ENCODE data around the gene KRTAP6-1. TPM values are rescaled to one million over a fixed set of nuclear protein-coding genes. Genes with fewer than 3 reads are reported as not detected.

Gene KRTAP6-1, protein sequence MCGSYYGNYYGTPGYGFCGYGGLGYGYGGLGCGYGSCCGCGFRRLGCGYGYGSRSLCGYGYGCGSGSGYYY
- not detected for total RNA-seq

DNA sequence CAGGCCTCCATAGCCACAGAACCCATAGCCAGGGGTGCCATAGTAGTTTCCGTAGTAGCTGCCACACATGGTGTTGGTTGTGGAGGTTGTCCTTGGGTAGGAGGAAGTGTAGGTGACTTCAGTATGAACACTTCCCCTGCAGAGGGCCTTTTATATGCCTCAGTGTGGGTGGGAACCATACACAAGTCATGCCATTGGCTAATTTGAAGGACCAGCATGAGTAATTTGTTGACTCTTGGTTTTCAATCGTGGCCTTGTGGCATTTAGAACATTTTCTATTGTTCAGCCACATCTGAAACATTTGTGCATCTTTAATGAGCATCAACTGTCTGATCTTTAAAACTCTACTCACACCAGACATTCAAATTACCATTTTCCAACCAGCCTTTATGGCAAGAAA, at the start of gene KRTAP6-1:
KRTAP6-1 (minus strand) TSS at position 95 of the 400 bp plus-strand sequence; CDS start at position 69, 26 bp downstream.
- H3K36me3 Mint-ChIP-seq (ENCODE audit: low read depth): no peaks in the 10 kb centered on the region
- no peak for DNase-seq
- ChIA-PET CTCF (no interaction called here), POLR2A (no interaction called here)
- peaks cover 2% of the 10 kb centered on the region for H3K27me3 Mint-ChIP-seq
- H3K9me3 Mint-ChIP-seq: peaks cover 7% of the 10 kb centered on the region
- H3K4me3 Mint-ChIP-seq: no peak within 1 kb of the TSS
- H3K4me1 Mint-ChIP-seq: no peaks in the 10 kb centered on the region
- no peak within 1 kb of the TSS for H3K27ac Mint-ChIP-seq

DNA sequence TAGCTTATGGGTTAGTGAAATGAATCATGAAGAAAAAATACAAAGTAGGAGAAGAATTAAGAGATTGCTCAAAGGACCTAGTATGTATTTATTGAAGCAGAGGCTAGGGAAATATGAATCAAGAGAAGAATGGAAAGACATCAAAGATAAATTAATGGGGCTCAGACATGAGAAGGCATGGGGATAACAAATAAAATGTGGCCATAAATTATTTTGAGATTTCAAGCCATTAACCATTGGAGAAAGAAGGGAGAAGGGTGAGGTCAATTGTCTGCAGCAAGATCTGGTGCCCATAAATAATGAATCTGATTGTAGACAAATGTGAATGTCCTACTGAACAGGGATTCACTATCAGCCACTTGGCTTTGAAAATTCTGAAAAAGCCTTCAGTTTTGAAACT, 39.2 kb upstream of the KRTAP6-1 start:
- no peaks in the 10 kb centered on the region for H3K4me1 Mint-ChIP-seq
- no peak overlapping the region for H3K27ac Mint-ChIP-seq
- H3K9me3 Mint-ChIP-seq: no peaks in the 10 kb centered on the region

DNA sequence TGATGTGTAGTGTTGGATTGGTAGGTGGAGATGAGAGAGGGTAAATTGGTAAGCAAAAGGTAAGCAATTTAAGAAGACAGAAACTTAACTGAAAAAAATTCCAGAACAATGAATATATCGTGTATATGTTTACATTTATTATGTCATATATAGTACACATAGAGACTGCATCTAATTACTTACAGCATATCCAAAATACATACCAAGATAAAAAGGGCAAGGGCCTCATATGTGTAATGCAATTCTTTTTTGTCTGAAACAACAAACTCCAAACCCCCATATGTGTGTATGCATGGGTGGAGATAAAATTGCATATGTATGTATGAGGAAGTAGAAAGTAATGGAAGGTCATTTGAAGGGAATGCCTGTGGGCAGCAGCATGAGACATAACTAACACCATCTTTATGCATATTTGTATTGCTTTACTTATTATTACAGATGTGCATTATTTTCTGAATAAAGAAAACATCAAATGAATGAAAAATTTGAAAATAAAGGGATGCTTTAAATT, 33.2 kb upstream of the KRTAP6-1 start:
- peaks cover 2% of the 10 kb centered on the region for H3K27me3 Mint-ChIP-seq
- CTCF ChIA-PET: no interaction called here
- no peak for DNase-seq
- no peaks in the 10 kb centered on the region for H3K36me3 Mint-ChIP-seq (ENCODE audit: low read depth)
- no peak overlapping the region for H3K4me3 Mint-ChIP-seq
- POLR2A ChIA-PET: no interaction called here
- no peak overlapping the region for H3K27ac Mint-ChIP-seq
- no peaks in the 10 kb centered on the region for H3K9me3 Mint-ChIP-seq
- no peaks in the 10 kb centered on the region for H3K4me1 Mint-ChIP-seq

More for the DNA sequence above, 39.2 kb upstream of the KRTAP6-1 start:
- ChIA-PET POLR2A (no interaction called here), CTCF (no interaction called here)
- H3K27me3 Mint-ChIP-seq: no peaks in the 10 kb centered on the region
- no peaks in the 10 kb centered on the region for H3K36me3 Mint-ChIP-seq (ENCODE audit: low read depth)
- H3K4me3 Mint-ChIP-seq: no peak overlapping the region
- DNase-seq: no peak

DNA sequence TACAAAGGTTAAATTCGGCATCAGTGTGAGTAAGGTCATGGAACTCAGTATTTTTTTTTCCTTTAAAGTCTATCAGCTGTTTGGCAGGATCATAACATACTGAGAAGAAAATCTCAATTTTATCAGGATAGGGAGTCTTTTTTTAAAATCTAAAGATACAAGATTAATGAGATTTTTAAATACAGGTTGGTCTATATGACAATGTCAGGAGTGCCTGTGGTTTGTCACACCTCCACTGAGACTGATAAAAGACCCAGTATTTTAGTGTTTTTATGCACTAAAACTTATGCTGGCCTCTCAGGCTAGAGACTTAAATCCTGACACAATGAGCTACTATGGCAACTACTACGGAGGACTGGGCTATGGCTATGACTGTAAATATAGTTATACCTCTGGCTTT, 28.8 kb upstream of the KRTAP6-1 start, which contains the start of gene KRTAP20-3:
KRTAP20-3 (plus strand) TSS at position 301 of the 400 bp plus-strand sequence.
- CTCF ChIA-PET: no interaction called here

DNA sequence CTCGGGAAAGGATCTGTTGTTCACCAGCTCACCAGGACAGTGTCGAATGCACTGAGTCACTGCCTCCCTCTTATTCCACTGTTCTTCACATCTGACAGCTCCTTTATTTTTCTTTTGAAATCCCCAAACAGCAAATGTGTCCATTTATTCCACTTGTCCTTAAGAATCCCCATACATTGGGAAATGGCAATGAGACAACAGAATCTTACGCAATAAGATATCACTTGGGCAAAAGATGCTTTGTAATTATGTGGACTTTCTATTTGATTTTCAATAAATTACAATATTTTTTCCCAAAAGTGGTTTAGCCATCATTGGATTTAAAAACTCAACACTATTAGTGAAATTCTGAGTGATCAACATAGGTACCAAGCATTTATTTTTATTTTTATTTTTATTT, 25.0 kb upstream of the KRTAP6-1 start:
- no peak overlapping the region for H3K4me3 Mint-ChIP-seq
- ChIA-PET CTCF (no interaction called here), POLR2A (no interaction called here)
- no peaks in the 10 kb centered on the region for H3K36me3 Mint-ChIP-seq (ENCODE audit: low read depth)
- no peaks in the 10 kb centered on the region for H3K4me1 Mint-ChIP-seq
- no peaks in the 10 kb centered on the region for H3K9me3 Mint-ChIP-seq
- no peak for DNase-seq
- H3K27ac Mint-ChIP-seq: no peak overlapping the region
- H3K27me3 Mint-ChIP-seq: no peaks in the 10 kb centered on the region

More for the DNA sequence above, 28.8 kb upstream of the KRTAP6-1 start, which contains the start of gene KRTAP20-3:
- H3K4me1 Mint-ChIP-seq: no peaks in the 10 kb centered on the region
- peaks cover 2% of the 10 kb centered on the region for H3K27me3 Mint-ChIP-seq
- no peak within 1 kb of the TSS for H3K4me3 Mint-ChIP-seq
- H3K36me3 Mint-ChIP-seq (ENCODE audit: low read depth): no peaks in the 10 kb centered on the region
- no peak within 1 kb of the TSS for H3K27ac Mint-ChIP-seq
- H3K9me3 Mint-ChIP-seq: no peaks in the 10 kb centered on the region
- POLR2A ChIA-PET: no interaction called here
- DNase-seq: no peak

DNA sequence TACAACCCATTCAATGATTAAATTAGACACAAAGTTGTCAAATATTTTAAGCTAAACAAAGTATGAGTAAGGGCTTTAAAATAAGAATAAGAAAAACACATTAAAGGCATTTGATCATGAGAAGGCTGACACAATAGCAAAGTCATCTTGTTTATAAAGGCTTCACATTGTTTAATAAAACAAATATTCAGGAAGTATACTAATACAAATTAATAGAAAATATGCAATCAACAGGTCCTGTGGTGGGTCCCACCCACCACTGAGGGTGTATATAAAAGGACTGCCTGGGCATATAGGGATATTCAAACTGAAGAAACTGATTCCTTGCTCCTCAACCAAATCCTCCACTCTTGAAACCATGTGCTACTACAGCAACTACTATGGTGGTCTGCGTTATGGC, 21.2 kb upstream of the KRTAP6-1 start, which contains the start of gene KRTAP20-2:
KRTAP20-2 (plus strand) TSS at position 301 of the 400 bp plus-strand sequence; CDS start at position 359, 58 bp downstream.
- ChIA-PET POLR2A (no interaction called here), CTCF (no interaction called here)
- H3K27ac Mint-ChIP-seq: no peak within 1 kb of the TSS
- H3K27me3 Mint-ChIP-seq: no peaks in the 10 kb centered on the region
- H3K4me1 Mint-ChIP-seq: no peaks in the 10 kb centered on the region
- no peak within 1 kb of the TSS for H3K4me3 Mint-ChIP-seq
- DNase-seq: no peak
- no peaks in the 10 kb centered on the region for H3K36me3 Mint-ChIP-seq (ENCODE audit: low read depth)
- H3K9me3 Mint-ChIP-seq: no peaks in the 10 kb centered on the region

DNA sequence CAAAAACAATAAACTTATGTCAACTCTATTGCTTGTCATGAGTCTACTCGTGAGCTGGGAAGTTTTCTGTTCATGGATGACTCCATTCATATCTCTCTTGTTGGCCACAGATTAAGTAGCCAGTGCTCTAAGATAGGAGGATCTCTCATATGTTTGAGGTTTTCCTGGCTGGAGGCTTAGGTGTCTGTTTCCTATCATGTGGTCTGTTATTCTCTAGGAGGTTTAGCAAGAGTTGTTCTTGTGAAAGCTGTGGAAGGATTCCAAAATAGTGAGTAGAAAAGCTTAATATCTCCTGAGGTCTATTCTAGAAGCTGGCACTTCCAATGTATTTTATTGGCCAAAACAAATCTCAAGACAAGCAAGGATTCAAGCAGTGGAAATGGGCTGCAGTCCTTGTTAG, 15.5 kb upstream of the KRTAP6-1 start:
- Mint-ChIP-seq H3K4me1 (no peaks in the 10 kb centered on the region), H3K9me3 (peaks cover 3% of the 10 kb centered on the region), H3K4me3 (no peak overlapping the region), H3K27me3 (no peaks in the 10 kb centered on the region), H3K36me3 (ENCODE audit: low read depth) (no peaks in the 10 kb centered on the region), H3K27ac (no peak overlapping the region)
- ChIA-PET POLR2A (no interaction called here), CTCF (interaction anchor here (0.8 kb wide), 1 partner anchor 213 kb away, joined by 5 read pairs; no protein-coding TSS in a partner anchor)
- DNase-seq: no peak

DNA sequence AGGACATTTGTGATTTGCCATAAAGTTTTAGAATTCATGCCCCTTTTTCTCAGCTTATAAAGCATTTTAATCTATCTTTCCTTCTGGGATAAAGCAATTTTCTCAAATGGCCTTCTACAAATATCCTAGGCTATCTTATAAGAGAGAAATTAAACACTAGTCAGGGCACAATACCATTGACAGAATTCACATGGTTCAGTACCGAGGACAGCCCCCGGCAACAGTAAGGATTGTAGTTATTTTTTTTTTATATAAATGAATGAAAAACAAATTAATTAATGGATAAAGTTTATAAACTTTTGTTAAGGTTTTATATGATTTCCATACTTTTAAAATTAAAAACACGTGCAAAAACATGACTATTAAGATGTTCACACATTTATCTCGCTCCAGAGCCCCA, 14.4 kb upstream of the KRTAP6-1 start:
- H3K4me1 Mint-ChIP-seq: no peaks in the 10 kb centered on the region

DNA sequence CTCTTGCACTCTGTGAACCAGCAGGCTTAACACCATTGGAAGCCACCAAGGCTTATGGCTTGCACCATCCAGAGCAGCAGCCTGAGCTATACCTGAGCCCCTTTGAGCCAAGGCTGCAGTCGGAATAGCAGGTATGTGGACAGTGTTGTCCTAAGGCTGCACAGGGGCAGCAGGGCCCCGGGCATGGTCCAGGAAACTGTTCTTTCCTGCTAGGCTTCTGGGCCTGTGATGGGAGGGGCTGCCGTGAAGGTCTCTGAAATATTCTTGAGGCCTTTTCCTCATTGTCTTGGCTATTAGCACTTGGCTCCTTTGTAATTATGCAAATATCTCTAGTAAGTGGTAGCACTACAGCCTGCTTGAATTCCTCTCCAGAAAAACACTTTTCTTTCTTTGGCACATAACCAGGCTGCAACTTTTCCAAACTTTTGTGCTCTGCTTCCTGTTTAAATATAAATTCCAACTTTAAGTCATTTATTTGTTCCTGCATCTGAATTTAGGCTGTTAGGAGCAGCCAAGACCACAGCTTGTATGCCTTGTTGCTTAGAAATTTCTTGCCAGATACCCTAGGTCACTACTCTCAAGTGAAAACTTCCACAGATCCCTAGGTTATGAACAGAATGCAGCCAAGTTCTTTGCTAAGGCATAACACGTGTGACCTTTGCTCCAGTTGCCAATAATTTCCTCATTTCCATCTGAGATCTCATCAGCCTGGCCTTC, 11.9 kb upstream of the KRTAP6-1 start:
- H3K36me3 Mint-ChIP-seq (ENCODE audit: low read depth): no peaks in the 10 kb centered on the region
- POLR2A ChIA-PET: no interaction called here

More for the DNA sequence above, 14.4 kb upstream of the KRTAP6-1 start:
- H3K36me3 Mint-ChIP-seq (ENCODE audit: low read depth): no peaks in the 10 kb centered on the region
- no peaks in the 10 kb centered on the region for H3K27me3 Mint-ChIP-seq
- H3K4me3 Mint-ChIP-seq: no peak overlapping the region
- ChIA-PET POLR2A (no interaction called here), CTCF (interaction anchor here (0.7 to 0.8 kb wide), 2 partner anchors 55 to 214 kb away, joined by 3 to 5 read pairs; no protein-coding TSS in a partner anchor)
- DNase-seq: no peak
- no peak overlapping the region for H3K27ac Mint-ChIP-seq
- peaks cover 3% of the 10 kb centered on the region for H3K9me3 Mint-ChIP-seq

DNA sequence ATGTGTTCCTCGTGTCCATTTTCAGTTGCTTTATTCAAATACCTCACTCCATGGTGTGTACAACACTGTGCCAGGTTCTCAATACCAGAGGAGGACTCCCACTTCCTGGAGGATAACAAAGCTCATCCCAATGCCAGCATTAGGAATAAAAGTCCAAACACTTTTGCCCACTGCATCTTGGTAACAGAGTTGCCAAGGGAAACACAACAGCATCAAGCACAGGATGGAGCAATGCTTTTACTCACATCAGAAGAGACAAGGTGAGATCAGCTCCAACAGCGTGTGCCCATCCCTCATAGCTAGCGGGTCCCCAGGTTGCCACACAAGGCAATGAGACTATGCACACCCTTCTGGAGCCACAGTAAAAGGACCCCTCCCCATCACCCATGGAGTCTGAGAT, 9.6 kb upstream of the KRTAP6-1 start:
- ChIA-PET CTCF (interaction anchor here (0.6 kb wide), 1 partner anchor 18 kb away, joined by 3 read pairs; no protein-coding TSS in a partner anchor), POLR2A (no interaction called here)
- no peaks in the 10 kb centered on the region for H3K27me3 Mint-ChIP-seq
- peaks cover 3% of the 10 kb centered on the region for H3K9me3 Mint-ChIP-seq
- no peak for DNase-seq
- no peaks in the 10 kb centered on the region for H3K4me1 Mint-ChIP-seq
- no peak overlapping the region for H3K27ac Mint-ChIP-seq
- no peak overlapping the region for H3K4me3 Mint-ChIP-seq
- no peaks in the 10 kb centered on the region for H3K36me3 Mint-ChIP-seq (ENCODE audit: low read depth)

More for the DNA sequence above, 11.9 kb upstream of the KRTAP6-1 start:
- H3K27me3 Mint-ChIP-seq: no peaks in the 10 kb centered on the region
- peaks cover 3% of the 10 kb centered on the region for H3K9me3 Mint-ChIP-seq
- H3K27ac Mint-ChIP-seq: no peak overlapping the region
- CTCF ChIA-PET: no interaction called here
- H3K4me1 Mint-ChIP-seq: no peaks in the 10 kb centered on the region
- no peak overlapping the region for H3K4me3 Mint-ChIP-seq
- DNase-seq: no peak

DNA sequence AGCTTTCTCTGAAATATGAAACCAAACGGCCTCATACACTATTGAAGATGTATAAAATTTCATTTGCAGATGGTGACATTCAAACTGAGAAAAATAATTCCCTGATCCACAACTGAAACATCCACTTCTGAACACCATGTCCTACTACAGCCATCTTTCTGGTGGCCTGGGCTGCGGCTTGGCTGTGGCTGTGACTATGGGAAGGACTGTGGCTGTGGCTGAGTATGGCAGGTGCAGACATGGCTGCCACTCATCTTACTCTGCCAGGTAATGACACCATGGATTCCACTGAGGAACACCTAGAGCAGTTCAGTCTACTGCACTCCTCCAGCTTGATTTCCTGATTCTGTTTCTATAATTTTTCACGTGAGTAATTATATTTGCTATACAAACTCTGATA, 6.8 kb upstream of the KRTAP6-1 start, which contains the start of gene KRTAP20-4:
KRTAP20-4 (plus strand) TSS at position 106 of the 400 bp plus-strand sequence.
- Mint-ChIP-seq H3K4me1 (no peaks in the 10 kb centered on the region), H3K27me3 (peaks cover 2% of the 10 kb centered on the region)
- POLR2A ChIA-PET: no interaction called here

DNA sequence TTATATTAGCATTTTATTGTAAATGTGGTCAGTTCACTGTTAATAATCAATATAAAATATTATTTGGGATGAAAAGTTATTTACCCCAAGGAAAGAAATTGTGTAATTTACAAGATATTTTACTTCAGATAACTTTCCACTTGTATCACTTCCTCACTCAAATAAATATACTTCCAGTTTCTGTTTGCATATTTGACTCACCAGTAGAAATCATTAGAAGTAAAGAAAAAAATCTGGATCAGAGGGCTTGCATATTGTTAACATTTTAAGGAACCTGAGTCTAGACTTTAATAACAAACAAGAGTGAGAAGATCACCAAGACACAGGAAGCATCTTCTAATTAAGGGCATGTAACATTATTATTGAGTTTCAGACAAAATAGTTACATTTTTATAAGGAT, 6.3 kb upstream of the KRTAP6-1 start:
- no peak for DNase-seq
- CTCF ChIA-PET: no interaction called here
- POLR2A ChIA-PET: no interaction called here
- Mint-ChIP-seq H3K4me1 (no peaks in the 10 kb centered on the region), H3K27ac (no peak overlapping the region), H3K9me3 (no peaks in the 10 kb centered on the region), H3K4me3 (no peak overlapping the region), H3K27me3 (peaks cover 2% of the 10 kb centered on the region), H3K36me3 (ENCODE audit: low read depth) (no peaks in the 10 kb centered on the region)

More for the DNA sequence above, 6.8 kb upstream of the KRTAP6-1 start, which contains the start of gene KRTAP20-4:
- H3K4me3 Mint-ChIP-seq: no peak within 1 kb of the TSS
- H3K9me3 Mint-ChIP-seq: no peaks in the 10 kb centered on the region
- CTCF ChIA-PET: no interaction called here
- no peaks in the 10 kb centered on the region for H3K36me3 Mint-ChIP-seq (ENCODE audit: low read depth)
- H3K27ac Mint-ChIP-seq: no peak within 1 kb of the TSS
- no peak for DNase-seq

DNA sequence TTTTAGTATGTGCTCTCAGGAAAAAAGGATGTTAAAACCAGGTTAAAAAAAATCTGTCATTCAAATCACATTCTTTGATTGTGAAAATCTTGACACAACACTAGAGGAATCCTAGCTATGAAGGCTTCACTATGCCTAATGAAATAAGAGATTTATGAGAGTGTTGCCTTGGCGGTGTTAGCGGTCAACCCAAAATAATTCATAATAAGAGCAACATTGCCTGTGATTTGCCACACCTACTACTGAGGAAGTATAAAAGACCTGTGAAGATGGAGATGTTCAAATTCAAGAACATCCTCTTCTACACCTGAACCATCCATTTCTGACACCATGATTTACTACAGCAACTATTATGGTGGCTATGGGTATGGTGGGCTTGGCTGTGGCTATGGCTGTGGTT, 2.4 kb upstream of the KRTAP6-1 start, which contains the start of gene KRTAP20-1:
KRTAP20-1 (plus strand) TSS at position 301 of the 400 bp plus-strand sequence; CDS start at position 331, 30 bp downstream.
- Mint-ChIP-seq H3K9me3 (peaks cover 4% of the 10 kb centered on the region), H3K4me3 (no peak within 1 kb of the TSS), H3K36me3 (ENCODE audit: low read depth) (no peaks in the 10 kb centered on the region), H3K4me1 (no peaks in the 10 kb centered on the region), H3K27me3 (peaks cover 2% of the 10 kb centered on the region), H3K27ac (no peak within 1 kb of the TSS)
- POLR2A ChIA-PET: no interaction called here
- DNase-seq: no peak
- CTCF ChIA-PET: no interaction called here

All from activated CD4-positive, alpha-beta T cell treated with anti-CD3 and anti-CD28 coated beads, Interleukin-2, amount 10 ng/mL, durations not matched to agents 7 days and 5 days (primary cell).